Myocyte (in vitro differentiated cells): ENCODE measurements around the gene LRIT2. TPM values are rescaled to one million over a fixed set of nuclear protein-coding genes. Genes with fewer than 3 reads are reported as not detected.

Experiments
- DNase-seq: peaks from one replicate; pipeline ENCODE4 v3.0.0-alpha.2; 2012; ENCODE audit warnings: low read depth
- total RNA-seq: library from RNA; depleted of rRNA; stranded (reverse); fragments of >200 nt; gene quantifications from 2 replicates; pipeline ENCODE4 v1.2.3, GENCODE V29; 2014

The LRIT2 gene
- total RNA-seq, 1 donor from 2014 or later = not detected

DNA sequence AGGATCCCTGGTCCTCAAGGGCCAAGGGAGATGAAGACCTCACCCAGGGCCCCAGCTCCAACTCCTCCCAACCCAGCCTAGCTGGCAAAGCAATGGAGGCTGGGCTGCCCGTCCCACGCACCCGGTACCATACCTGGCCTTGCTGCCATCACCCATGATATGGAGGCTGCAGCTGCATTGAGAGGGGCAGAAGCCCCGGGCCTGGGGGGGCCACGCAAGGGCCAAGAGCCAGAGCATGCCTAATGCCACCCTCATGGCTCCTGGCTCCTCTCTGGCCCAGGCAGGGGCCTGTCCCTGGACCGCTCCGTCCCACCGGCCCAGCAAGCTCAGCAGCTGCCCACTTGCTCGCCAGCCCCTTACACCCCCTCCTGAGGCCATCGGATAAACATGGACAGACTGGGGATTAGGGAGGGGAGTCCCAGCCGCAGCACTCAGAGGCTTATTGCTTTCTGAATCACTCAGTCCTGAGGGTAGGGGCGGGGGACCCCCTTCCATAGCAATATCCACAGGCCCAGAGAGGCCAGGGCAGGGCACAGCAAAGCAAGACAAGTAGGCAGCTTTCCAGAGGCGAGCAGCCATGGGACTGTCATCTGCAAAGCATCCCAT is 15.9 kb upstream of the LRIT2 start, which contains the start of gene LRIT1:
TSS of gene LRIT1 (minus strand) at position 362 of the 606 bp plus-strand sequence. CDS start at position 255, 107 bp downstream.
- no peak for DNase-seq

DNA sequence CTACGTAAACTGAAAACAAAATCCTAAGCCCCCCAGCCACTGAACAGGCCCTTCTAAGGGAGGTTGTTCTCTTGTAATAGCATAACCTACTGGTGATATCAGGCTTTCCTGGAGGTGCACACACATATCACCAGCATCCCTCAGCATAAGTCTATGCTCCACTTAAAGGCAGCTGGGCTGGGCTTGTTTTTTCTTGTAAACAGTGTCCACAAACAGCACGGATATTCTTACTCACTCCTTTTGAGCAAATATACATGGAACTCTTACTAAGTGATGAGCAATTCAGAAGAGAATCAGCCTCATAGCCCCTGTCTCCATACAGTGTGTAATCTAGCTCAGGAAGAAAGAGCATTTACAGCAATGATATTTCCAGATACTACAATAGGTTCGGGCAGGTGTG is 13.6 kb upstream of the LRIT2 start:
- no peak for DNase-seq

DNA sequence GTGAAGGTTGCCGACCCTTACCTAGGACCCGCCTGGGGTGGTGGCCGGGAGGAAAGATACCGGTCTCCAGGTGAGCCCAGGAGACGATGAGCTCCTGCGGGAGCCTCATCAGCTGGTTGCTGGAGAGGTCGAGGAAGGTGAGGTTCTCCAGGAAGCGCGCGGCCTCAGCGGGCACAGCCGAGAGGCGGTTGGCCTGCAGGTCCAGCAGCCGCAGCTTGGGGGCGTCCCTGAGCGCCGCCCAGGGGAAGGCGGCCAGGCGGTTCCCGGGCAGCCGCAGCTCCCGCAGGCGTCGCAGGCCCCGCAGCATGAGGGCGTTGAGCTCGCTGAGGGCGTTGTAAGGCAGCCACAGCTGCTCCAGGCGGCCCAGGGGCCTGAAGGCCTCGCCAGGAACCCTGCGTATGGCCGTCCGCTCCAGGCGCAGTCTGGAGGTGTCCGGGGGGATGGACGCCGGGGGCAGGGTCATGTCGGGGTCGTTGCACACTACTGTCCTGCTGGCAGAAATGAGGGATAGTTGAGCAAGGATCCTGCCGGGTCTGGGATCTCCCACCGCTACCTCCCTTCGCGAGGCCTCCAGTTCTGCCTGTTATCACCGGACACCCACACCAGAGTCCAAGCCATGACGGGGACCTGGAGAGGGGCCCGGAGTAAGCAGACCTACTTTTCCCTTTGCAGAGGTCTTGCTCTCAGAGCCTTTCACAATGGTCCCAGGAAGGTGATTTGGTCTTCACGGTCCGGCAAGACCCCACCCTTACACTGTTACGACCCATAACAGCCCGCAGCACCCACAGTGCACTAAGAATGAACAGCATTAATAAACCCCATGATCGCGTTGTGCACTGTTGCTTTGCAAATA is 12.1 kb upstream of the LRIT2 start:
- no peak for DNase-seq

DNA sequence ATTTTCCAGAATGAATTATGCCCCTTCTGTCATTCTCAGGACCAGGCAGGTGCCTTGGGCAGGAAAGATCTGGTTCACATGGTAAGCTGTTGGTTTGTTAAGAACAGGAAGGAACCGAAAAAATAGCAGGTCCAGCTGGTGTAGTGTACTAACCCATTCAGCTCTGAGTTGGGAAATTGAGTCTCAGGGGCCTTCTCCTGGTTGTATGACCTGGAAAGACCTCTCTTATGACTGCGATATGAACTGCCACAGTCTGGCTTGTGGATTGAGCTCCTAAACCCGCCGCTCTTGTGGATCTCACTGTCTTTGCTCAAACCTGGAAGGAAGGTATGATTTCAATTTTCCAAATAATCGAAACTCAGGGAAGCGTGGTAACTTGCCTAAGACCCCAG is 11.5 kb upstream of the LRIT2 start:
- DNase-seq = no peak

DNA sequence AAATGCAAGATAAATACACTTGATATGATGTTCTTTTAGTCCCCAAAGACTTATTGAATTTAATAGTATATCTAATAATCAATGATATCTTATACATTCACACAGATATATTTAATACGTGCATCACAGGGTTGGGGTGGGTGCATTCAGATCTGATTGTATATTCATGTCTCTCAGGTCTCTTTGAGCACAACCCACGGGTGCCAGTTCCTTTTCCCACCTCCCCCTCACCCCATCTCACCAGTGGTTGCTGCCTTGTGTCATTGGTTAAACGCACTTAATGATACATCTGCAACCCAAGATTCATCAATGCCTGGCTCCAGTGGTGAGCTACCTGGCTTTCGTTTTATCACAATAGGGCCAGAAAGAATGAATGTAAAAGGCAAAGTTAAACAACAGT is 9.8 kb upstream of the LRIT2 start:
- DNase-seq = no peak

DNA sequence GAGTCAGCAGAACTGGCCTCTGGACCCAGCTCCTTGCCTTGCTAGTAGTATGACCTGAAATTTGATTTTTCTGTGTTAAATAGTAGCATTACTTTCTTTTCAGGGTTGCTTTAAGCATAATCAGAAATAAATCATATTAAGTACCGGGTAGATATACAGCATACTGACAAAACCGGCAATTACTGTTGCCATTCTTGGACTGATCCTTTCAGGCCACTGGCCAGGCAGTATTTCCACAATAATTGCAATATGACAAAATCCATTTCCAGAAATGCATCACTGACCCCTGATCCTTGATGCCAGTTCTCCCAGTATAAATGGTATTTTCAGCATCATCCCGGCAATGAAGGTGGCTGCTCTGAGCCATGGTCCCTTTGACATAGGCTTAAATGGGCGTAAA is 9.1 kb upstream of the LRIT2 start:
- DNase-seq = no peak

DNA sequence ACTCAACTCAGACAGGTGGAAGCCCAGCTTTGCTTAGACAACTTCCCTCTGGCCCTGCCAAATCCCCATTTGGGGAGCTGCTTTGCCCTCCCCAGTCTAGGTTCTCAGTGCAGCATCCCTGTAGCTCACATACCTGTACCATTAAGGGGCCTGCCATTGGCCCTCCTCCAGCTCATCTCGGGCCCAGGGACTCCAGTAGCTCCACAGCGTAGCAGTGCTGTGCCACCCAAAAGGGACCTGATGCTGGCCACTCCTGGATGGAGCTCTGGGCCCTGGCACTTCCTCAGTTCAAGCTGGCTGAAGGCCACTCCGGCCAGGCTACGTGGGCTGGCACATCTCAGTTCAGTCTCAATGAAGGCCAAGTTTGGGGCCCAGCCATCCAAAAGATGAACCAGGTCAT is 8.6 kb upstream of the LRIT2 start:
- DNase-seq = no peak

DNA sequence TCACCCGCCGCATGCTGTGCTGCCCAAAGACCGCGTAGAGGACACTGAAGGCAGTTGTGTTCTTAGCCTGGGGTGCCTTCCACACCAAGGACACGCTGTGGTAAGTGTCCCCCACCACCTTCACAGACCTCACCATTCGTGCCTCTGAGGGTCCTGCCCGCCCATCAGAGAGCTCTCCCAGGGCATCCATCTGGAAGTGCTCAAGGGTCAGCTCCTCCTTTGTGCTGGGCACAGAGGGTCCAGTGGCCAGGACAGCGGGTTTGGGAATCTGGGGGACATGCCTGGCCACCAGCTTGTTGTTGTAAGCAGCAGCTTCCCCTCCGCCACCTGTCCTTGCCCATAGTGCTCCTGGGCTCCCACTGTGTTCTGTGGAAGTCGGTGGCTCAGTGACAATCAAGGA is 7.0 kb upstream of the LRIT2 start:
- DNase-seq = no peak

DNA sequence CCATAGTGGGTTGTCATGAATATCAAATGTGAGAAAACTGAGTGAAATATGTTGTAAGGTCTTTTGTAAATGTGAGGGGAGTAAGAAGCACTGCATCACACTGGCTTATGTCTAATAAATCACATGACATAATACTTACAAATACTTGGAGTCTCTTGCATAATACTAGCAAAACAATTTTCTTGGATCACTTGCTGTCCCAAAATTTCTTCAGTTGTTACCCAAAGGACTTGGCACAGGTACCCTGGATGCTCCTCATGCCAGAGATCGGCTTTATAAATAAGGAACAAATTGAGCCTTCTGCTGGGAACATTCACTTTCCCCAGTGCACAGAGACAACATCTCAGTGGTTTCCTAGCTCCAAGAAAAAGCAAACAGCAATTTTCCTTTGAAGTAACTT is 5.0 kb upstream of the LRIT2 start:
- no peak for DNase-seq

DNA sequence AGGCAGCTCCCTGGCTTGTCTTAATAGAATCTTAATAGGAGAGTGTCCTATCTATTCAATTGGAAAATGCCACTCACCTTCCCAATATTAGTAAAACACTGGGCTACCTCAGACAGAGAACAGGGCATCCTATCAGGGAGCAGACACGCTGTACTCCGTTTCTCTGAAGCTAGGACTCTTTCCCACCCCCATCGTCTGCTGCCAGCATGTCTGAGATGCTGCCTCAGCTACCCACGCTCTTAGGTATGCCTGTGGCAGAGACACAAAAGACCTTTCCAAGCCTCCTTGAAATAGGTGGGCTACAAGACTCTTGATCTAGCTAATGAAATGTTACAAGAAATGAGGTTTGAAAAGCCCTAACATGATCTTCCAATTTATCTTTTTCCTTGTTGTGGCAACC is 2.5 kb upstream of the LRIT2 start:
- no peak for DNase-seq

DNA sequence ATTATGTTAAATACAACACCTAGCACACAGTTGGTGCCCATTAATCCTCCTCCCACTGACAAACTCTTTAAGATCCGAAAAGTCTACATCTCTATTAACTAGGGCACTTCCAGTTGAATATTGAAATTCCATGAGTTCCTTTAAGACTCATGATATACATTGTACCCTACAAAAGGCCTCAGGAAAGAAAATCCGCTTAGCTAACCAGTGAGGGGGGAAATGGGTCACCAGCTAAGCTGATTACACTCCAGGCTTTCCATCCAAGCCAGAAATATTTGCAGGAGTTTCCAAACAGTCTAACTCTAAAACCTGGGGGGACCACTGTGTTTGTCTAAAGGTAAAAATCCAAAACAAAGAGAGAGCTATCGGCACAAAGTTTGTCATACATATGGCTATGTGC is 1.3 kb upstream of the LRIT2 start:
- no peak for DNase-seq

DNA sequence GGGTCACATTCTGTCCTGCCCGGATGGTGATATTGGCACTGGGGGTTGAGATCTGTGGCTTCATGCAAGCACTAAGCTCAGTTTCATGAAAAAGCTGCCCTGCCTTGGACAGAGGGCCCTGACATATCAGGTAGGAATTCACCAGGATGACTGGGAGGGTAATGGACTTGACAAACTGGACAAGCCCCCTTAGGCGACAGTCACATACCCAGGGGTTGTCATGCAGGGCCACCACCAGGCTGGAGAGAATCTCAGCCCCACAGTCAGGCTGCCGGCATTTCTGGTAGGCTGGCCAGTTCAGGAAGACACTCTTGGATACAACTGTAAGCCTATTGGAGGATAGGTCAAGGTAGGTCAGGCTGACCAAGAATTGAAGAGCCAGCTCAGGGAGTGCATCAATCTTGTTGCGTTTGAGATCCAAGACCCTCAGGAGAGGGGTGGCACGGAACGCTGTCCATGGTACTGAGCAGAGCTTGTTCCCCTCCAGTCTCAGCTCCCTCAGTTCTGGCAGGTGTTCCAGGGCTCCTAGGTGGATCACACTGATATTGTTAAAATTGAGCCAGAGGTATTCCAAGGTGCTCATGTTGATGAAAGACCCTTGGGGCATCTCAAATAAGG is 824 bp downstream of the LRIT2 start:
- peak; percentile 24 for DNase-seq

DNA sequence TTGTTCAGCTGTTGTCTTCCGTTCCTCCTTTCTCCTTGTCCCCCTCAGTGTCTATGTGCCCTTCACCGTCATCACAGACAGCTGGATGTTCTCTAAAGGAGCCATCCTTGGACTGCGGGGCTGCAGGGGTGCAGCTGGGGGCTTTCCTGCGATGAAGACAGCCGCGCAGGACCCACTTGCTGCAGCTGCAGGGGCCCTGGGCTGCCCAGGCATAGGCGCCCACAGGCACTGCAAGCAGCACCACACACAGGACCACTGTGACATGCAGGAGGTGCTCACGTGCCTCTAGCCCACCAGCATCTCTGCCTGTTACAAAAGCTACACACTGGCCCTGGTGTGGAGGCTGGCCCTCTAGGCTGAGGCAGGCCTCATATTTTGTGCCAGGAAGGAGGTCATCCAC is 3.4 kb downstream of the LRIT2 start:
- DNase-seq = no peak

DNA sequence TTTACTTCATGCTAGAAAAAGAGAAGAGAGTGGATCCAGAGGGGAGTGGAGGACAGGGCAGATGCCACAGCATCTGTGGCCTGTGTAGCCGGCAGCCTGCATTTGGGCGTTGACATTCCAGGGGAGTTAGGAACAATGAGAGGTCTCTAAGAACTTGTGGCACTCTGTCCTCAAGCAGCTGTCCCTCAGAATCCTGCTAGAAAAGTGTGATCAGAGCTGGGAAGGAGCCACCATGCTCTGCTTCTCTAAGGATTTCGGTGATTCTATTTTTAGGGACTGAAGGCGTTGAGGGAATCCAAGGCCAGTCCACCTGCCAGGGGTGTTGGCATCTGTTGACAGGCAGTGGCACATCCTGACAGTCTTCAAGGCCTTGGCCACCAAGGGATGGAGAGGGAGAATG is 7.6 kb downstream of the LRIT2 start:
- peak; percentile 81 for DNase-seq

DNA sequence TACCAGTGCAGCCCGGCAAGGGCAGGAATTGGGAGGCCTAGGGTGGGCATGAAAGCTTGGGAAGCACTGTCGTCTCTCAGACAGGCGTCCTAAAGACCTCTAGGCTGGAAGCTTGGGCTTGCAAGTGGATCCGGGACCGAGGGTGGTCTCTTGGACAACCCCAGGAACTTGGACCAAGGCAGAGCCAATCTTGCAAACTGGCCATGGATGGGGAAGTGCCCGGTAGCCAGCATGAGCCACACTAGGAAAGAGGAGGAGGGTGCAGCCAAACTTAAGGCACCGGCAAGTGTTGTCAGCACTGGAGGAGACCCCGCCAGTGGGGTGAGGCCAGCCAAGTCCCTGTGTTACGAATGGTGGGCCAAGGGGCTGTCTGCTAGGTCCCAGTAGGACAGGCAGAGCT is 8.5 kb downstream of the LRIT2 start:
- no peak for DNase-seq

DNA sequence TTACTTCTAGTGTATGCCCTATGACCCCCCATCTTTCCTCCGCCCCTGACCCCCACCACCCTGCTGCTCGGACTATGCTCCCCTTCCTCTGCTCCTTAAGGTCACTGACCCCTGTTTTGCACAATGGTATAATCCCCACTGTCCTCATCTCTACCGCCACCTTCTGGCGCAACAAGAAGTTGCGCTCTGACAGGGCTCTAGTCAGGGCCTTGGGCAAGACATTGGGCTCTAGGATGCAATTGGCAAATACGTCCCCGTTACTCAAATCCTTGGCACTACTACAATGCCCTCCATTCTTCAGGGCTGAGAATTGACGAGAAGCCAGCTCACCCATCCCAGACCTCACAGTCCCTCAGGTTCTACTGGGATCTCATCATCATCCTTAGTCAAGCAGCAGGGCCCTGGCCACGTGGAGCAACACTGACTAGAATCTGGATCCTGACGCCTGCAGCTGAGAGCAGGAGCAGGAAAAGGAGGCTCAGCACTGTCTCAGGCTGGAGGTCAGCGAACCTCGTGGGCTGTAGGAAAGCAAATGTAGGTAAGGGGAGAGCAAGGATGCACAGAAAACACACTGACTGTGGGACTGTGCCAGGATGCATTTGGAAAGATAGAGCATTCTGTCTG is 10.6 kb downstream of the LRIT2 start:
- peak; percentile 28 for DNase-seq

DNA sequence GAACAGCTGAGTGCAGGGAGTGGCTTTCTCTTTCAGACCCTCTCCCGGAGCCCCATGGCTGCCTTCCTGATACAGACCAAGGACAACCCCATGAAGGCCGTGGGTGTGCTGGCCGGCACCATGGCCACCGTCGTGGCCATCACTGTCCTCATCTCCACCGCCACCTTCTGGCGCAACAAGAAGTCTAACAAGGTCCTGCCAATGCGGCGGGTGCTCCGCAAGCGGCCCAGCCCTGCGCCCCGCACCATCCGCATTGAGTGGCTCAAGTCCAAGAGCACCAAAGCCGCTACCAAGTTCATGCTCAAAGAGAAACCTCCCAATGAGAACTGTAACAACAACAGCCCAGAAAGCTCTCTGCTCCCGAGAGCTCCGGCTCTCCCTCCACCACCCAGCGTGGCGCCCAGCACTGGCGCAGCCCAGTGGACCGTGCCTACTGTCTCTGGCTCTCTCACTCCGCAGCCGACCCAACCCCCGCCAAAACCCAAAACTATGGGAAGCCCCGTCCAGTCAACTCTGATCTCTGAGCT is 11.2 kb downstream of the LRIT2 start:
- peak; percentile 6 for DNase-seq

DNA sequence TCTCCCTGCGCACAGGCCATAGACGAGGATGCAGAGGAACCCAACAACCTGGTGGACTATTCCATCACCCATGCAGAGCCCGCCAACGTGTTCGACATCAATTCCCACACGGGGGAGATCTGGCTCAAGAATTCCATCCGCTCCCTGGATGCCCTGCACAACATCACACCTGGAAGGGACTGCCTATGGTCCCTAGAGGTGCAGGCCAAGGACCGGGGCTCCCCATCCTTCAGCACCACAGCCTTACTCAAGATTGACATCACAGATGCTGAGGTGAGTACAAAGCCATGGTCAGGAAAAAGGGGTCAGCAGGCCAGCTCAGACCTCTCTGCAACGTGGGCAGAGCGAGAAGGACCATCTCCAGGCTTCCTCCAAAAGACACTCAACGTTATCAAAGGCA is 12.3 kb downstream of the LRIT2 start:
- DNase-seq = no peak

DNA sequence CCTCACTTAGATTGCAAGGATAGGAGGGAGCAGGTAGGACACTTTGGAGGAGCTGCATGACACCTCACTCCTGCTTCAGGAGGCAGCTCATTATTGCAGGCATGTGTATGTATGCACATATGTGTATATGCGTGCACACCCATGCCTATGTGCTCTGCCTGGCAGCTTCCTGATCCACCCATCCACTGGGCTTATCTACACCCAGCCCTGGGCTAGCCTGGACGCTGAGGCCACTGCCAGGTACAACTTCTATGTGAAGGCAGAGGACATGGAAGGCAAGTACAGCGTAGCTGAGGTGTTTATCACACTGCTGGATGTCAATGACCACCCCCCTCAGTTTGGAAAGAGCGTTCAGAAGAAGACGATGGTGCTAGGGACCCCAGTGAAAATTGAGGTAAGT is 13.3 kb downstream of the LRIT2 start:
- no peak for DNase-seq

DNA sequence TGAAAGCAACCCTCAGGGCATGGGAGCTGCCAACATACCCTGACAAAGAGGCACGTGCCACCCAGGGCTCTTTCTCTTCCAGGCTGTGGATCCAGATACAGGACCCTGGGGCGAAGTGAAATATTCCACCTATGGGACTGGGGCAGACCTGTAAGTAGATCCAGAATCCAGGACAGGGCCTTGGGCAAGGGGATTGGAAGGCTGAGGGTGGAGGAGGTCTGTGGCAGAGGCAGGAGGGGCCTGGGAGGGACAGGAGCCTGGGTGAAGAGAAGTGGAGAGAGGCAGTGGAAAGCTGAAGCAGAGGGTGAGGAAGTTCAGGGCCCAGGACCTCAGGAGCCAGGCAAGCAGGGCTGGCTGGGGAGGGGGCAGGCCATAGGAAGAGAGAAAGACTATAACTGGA is 13.8 kb downstream of the LRIT2 start:
- DNase-seq = no peak

DNA sequence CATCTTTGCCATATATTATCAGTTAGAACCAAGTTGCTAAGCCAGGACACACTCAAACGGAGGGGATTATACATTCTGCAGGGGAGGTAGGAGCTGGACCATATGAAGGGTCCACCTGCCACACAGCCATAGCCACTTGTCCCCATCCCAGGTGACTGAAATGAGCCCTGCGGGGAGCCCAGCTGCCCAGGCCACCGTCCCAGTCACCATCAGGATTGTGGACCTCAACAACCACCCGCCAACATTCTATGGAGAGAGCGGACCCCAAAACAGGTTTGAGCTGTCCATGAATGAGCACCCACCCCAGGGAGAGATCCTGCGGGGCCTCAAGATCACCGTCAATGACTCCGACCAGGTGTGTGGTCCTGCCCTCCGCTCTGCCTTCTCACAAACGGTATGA is 17.3 kb downstream of the LRIT2 start:
- DNase-seq = no peak
